Measurements from ENCODE around the gene VPS35.

Gene VPS35

GRCh38 chr16:46711106-46712058 lies 22.4 kb upstream of the VPS35 start:
- no peaks in the 10 kb centered on the region for H3K9me3 ChIP-seq (ENCODE audit: insufficient read depth, low read depth, low read length)
- no peak overlapping the region for H3K4me3 ChIP-seq (ENCODE audit: low read length, poor library complexity, severe bottlenecking)
- H3K27me3 ChIP-seq (ENCODE audit: insufficient read depth, low read length, poor library complexity, severe bottlenecking): no peaks in the 10 kb centered on the region
- H3K9ac ChIP-seq (ENCODE audit: low read depth, low read length, poor library complexity, severe bottlenecking): no peak overlapping the region
- no peaks in the 10 kb centered on the region for H3K36me3 ChIP-seq (ENCODE audit: insufficient read depth, low read length)
- no peaks in the 10 kb centered on the region for H3K9me2 ChIP-seq (replicated peaks; ENCODE audit: low read depth, low read length)
- H2AFZ ChIP-seq (ENCODE audit: low read length): no peak overlapping the region
- H4K20me1 ChIP-seq (ENCODE audit: insufficient read depth, low read length, poor library complexity, severe bottlenecking): no peaks in the 10 kb centered on the region
- H3K4me1 ChIP-seq (ENCODE audit: insufficient read depth, low read length, poor library complexity, severe bottlenecking): no peaks in the 10 kb centered on the region
- no peaks in the 10 kb centered on the region for H3F3A ChIP-seq (ENCODE audit: low read depth)
- no peaks in the 10 kb centered on the region for H3K79me2 ChIP-seq (ENCODE audit: insufficient read depth, low read length)
- TF ChIP-seq EZH2phosphoT487 (IDR thresholded peaks at IDR 0.05; ENCODE audit: borderline replicate concordance): no peak
- no peak for TF ChIP-seq CTCF (conservative IDR thresholded peaks at IDR 0.05; ENCODE audit: low read length)
- H3K4me2 ChIP-seq (ENCODE audit: low read depth, low read length, poor library complexity, severe bottlenecking): no peak overlapping the region

- Histone ChIP-seq H3K79me2 (ENCODE audit: insufficient read depth, low read length) (no peaks in the 10 kb centered on the region), H4K20me1 (ENCODE audit: insufficient read depth, low read length, poor library complexity, severe bottlenecking) (no peaks in the 10 kb centered on the region), H3K9ac (ENCODE audit: low read depth, low read length, poor library complexity, severe bottlenecking) (no peak overlapping the region), H3K9me3 (ENCODE audit: insufficient read depth, low read depth, low read length) (no peaks in the 10 kb centered on the region), H2AFZ (ENCODE audit: low read length) (no peak overlapping the region), H3K36me3 (ENCODE audit: insufficient read depth, low read length) (no peaks in the 10 kb centered on the region), H3K4me1 (ENCODE audit: insufficient read depth, low read length, poor library complexity, severe bottlenecking) (no peaks in the 10 kb centered on the region), H3K4me2 (ENCODE audit: low read depth, low read length, poor library complexity, severe bottlenecking) (no peak overlapping the region), H3F3A (ENCODE audit: low read depth) (no peaks in the 10 kb centered on the region), H3K4me3 (ENCODE audit: low read length, poor library complexity, severe bottlenecking) (no peak overlapping the region), H3K9me2 (replicated peaks; ENCODE audit: low read depth, low read length) (no peaks in the 10 kb centered on the region), H3K27me3 (ENCODE audit: insufficient read depth, low read length, poor library complexity, severe bottlenecking) (no peaks in the 10 kb centered on the region)
- TF ChIP-seq CTCF (conservative IDR thresholded peaks at IDR 0.05; ENCODE audit: low read length): no peak
- no peak for TF ChIP-seq EZH2phosphoT487 (IDR thresholded peaks at IDR 0.05; ENCODE audit: borderline replicate concordance)
Observed at GRCh38 chr16:46709469-46710005, 20.6 kb upstream of the VPS35 start.

DNA sequence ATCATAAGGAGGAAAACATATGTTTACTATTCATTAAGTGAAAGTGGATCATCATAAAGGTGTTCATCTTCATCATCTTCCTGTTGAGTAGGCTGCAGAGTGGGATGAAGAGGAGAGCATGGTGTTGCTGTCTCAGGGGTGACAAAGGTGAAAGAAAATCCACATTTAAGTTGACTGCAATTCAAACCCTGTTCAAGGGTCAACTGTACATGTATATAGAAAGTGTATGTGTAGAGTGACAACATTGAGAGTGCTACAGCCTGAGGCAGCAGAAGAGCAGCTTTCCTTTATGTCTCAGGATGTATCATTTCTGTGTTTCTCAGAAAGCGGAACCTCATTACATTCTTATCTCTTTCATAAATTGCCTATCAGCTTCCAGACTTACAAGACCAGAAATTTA lies 17.7 kb upstream of the VPS35 start:
- Histone ChIP-seq H3F3A (ENCODE audit: low read depth) (no peaks in the 10 kb centered on the region), H3K4me2 (ENCODE audit: low read depth, low read length, poor library complexity, severe bottlenecking) (no peak overlapping the region), H3K4me3 (ENCODE audit: low read length, poor library complexity, severe bottlenecking) (no peak overlapping the region), H3K36me3 (ENCODE audit: insufficient read depth, low read length) (no peaks in the 10 kb centered on the region), H3K79me2 (ENCODE audit: insufficient read depth, low read length) (no peaks in the 10 kb centered on the region), H3K9ac (ENCODE audit: low read depth, low read length, poor library complexity, severe bottlenecking) (no peak overlapping the region), H3K9me3 (ENCODE audit: insufficient read depth, low read depth, low read length) (no peaks in the 10 kb centered on the region), H4K20me1 (ENCODE audit: insufficient read depth, low read length, poor library complexity, severe bottlenecking) (no peaks in the 10 kb centered on the region), H2AFZ (ENCODE audit: low read length) (no peak overlapping the region), H3K27me3 (ENCODE audit: insufficient read depth, low read length, poor library complexity, severe bottlenecking) (no peaks in the 10 kb centered on the region), H3K9me2 (replicated peaks; ENCODE audit: low read depth, low read length) (no peaks in the 10 kb centered on the region), H3K4me1 (ENCODE audit: insufficient read depth, low read length, poor library complexity, severe bottlenecking) (no peaks in the 10 kb centered on the region)
- TF ChIP-seq CTCF (conservative IDR thresholded peaks at IDR 0.05; ENCODE audit: low read length) (no peak), EZH2phosphoT487 (IDR thresholded peaks at IDR 0.05; ENCODE audit: borderline replicate concordance) (no peak)

All from Loucy (cell line).